GM21526 (cell line): Measurements from ENCODE around the gene LYST.
A peak's percentile ranks its signal among the peaks of the same experiment; 100 is the strongest.

Experiments used
- ATAC-seq: cut with Tn5 transposase; IDR thresholded peaks from one replicate; pipeline ENCODE4 v1.9.1; 2021; ENCODE audit warnings: moderate library complexity; ENCODE audit not compliant: unreplicated experiment, low FRiP score

LYST gene

DNA sequence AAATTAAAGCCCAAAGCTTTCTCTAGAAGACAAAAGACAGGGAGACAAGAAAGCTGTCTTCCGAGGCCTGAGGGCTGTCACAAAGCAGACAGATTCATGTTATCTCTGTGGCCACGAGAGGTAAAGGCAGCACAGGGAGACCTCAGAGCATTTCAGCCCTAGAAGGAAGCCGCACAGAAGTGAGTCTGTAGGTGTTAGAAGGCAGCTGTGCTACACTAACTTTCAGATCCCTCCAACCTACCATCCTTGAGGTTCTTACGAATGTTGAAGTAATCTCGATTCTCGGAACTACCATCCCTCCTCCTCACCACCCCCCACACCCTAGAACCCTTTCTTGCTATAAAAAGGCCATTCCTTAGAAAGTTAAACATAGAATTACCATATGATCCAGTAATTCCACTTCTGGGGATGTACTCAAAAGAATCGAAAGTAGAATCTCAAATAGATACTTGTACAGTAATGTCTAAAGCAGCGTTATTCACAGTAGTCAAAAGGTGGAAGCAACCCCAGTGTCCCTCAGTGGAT is 21.5 kb upstream of the LYST start:
- ATAC-seq = peak; percentile 97

DNA sequence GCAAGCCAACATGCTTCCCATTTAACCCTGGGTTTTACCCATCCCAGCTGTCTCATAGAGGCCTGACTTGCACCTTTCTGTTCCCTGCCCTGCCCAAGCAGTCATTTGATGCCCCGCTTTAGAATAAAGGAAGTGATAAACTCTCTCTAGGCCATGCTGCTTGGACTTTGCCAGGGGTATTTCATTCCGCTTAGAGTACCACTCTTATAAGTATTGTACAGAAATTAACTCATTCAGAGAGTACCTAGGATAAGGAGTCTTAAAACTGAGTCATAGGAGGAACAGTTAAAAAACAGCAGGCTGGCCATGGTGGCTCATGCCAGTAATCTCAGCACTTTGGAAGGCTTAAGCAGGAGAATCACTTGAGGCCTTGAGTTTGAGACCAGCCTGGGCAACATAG is 21.0 kb upstream of the LYST start:
- ATAC-seq = peak; percentile 12

DNA sequence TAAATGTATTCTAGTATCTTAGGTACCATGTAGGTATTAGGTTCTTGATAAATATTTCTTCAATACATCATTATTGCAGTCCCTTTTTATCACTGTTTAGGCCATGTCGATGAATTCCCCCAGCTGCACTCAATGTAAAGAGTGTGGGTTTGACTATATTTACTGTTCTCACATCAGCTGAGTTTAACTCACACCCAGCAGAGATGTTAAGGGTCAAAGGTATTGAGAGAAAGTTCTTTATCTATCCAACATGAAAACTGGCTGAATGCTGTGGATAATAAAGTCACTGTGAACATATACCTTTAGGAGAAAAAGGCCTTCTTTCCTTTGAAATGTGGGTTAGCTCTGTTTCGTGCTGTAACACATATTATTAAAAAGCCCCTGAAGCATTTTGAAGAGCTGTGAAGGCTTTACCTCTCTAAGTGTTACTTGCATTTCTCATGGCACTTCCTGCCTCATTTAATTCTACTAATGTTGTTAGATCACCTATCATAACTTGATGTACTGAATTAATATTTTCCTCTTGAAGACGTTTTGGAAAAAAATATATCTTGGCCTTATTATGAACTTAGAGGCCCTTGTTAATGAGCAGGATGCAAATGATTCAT is 19.1 kb upstream of the LYST start:
- no peak for ATAC-seq

DNA sequence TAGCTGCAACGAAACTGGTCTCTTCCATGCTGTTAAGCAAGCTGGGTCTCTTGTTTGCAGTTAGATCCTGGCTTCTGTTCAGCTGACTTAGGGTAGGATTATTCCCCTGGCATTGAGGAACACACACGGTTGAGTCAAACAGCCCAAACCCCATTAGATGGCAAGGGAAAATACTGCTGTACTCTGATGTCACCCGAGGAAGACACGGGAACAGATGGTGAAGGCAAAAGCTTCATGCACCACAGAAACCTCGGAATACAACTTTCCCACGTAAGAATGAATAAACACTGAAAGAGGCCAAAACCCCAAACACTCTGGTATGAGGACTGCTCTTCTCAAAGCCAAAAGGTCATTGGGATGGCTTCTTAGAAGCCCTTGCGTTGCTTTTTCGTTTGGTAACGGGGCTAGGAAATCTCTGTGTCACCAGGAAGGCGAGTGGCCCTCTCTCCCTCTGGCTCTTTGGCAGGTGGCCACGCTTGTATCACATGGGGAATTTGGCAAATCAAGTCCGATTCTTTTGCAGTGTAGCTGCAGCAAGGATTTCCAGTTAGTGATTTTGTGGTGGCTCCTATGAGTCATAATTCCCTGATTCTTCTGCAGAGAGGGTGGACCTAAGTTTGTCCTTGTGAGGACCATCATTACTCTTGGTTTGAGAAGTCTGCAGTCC is 16.7 kb upstream of the LYST start:
- ATAC-seq = no peak

DNA sequence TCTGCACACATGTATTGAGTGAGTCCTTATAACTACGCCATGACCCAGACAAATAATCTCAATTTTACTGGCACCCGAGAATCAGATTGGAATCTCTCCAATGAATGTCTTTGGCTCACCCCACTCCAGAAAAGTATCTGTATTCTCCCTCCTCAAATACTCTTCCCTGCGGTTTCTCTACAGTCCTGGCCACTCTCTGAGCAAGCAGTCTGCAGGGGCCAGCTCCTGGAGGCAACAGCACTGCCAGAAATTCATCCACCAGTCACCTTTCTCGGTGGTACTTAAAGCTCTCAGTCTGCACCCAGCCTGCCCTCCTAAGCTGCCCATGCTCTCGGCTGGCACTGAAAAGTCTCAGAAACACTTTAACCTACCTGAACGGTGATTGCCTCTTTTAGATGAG is 16.1 kb upstream of the LYST start:
- no peak for ATAC-seq

DNA sequence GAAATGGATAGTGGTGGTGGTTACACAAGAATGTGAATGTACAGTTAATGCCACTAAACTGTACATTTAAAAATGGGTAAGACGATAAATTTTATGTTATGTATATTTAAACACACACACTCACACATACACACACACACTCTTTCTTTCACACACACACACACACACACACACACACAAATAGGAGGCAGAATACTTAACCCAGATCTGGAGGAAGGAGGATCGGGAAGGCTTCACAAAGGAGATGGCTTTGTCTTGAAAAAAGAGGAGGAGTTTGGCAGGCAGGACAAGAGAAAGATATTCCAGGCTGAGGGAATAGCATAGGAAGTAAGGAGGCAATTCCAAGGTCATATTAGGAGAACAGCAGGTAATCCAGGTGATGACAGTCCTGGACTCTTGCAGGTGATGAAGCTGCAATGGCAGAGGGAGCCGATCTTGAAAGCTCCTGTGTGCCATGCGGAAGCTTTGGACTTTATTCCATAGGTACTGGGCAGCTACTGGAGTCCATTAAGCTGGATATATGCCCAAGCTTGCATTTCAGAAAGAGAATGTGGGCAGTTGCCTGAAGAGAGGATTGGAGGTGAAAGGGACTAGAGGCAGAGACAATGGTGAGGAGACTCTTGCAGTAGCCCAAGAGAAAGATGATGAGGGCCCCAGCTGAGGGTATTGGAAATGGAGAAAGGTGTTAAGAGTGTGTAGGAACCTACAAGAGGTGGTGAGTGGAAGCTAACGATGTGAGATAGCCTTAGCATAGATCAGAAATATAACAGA is 15.4 kb upstream of the LYST start:
- no peak for ATAC-seq

DNA sequence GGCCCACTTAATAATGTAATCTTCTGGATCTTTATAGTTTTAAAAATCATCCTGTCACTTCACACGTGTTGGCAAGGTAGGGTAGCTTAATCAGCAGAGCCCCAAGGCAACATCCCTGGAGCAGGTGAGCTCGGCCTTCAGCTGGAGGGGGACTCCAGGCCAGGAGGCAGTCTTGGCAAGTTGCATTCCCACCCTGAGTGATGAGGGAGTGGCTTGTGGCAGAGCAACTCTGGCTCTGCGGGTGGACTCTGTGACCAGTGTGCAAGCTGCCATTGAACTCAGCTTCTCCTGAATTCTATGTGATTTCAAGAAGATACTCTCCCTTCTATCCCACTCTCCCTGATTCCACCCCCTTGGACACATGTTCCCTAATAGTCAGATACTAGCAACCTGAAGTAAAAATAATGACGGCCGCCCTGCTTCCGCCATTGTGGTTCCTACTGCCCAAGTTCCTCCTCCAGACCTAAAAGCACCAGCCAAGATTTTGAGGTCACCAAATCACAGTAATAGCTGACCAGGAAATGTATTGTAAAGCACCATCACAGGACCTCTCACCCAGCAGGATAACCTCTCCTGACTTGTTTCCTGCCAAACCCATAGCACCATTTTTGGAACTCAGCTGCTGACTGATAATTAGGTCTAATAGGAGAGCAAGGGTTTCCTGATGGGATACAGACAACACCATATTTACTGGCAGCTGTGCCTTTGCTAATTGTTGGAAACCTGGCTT is 11.5 kb upstream of the LYST start:
- ATAC-seq = no peak

DNA sequence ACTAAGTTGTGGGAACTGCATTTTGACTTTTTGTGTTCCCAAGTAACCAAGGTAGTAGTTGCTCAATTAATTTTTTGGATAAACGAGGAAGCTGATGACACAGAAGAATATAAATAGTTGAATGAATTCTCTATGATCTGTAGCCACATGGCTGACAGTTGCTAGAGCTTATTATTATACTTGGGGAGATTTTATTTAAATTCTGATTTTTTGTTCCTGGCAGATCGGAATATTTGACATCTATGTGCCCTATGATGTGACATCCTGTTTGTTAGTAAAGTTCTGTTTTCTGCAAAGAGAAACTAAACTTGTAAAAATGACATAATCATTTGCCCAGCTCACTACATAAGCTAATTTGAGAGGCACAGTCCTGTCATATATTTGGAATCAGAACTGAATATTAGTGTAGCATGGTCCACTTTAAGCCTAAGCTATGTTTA is 9.7 kb upstream of the LYST start:
- ATAC-seq = no peak

DNA sequence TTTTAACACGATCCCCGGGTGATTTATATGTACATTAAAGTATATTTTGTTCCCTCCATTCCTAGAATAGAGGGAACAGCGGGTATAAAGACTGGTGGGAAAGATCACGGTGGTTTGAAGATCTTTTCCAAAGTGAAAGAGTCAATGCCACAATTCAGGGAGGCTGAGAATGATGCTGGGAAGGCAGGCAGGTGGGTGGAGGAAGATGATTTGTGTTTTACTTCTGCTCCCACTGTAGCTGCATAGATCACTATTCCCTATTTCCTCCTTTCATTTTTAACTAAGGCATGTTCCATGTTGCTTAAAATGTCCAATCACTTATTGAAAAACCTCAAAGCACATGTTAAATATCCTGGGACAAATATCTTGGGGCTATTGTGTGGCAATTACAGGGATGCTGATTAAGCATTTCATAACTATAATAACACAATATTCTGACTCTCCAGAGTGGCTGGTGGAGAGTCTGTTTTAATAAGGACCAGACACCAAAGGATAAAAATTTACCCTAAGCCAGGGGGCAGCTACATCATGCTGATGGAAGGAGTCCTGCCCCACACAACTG is 8.4 kb upstream of the LYST start:
- no peak for ATAC-seq

DNA sequence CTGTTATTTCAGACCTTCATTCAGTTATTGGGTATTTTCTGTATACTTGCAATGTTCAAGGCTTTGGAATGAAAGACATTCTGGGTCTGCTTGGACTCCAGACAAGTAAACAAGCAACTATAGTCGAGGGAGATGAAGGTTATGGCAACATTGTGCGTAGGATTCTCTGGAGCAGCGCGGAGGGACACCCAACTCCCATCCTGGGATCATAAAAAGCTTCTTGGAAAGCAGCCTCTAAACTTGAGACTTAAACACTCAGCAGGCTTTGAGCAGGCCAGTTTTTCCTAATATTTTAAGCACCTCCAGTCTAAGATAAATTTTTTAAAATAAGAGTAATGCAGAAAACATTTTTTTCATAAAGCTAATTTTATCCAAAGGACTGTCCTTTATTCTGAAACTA is 7.6 kb upstream of the LYST start:
- no peak for ATAC-seq

DNA sequence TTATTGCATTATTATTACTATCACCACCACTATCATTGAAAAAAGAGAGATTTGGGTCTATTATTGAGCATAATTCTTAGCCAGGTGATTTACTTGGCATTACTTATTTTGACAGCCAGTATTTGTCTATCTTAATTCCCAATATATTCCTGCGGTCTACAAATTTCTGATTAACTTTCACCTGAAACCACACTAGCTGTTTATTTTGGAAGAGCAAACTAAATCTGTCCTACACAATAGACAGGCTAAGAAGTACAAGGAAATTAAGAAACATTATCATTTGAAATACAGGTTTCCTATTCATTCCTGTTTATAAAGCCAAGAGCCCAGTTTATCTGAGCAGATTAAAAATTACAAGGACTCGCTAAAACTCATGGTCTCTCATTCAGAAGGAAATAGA is 6.9 kb upstream of the LYST start:
- no peak for ATAC-seq

DNA sequence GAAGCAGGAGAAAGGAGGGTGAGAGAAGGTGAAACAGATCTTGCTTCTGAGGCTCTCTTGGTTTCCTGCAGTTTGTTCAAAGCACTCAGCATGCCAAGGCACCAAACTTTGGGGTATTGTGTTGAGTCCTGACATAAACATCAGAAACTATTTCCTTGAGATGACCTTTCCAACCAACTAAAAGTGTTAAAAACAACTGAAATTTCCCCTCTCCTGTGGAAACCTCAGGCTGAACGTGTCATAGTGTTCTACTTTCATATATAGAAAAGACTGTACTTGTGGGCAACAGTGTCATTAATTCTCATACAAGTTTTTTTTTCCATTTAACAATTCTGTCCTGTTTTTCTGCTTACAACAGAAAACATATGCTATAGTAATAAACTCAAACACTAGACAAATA is 6.3 kb upstream of the LYST start:
- no peak for ATAC-seq

DNA sequence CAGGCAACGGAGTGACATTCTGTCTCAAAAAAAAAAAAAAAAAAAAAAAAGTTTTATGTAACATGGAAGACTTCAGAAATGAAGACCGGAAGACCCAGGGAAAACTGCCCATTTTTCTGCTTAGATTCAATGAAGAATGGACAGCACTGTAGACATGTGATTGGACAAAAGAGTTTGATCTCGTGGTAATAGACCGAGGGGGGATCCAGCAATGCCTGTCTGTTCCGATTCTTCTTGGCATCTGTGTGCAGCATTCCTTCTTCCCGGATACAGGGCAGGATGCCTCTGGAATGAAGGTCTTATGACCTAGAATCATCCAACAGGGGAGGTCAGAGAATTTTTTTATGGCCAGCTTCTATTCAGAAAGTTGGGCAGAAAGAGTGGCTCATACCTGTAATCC is 5.6 kb upstream of the LYST start:
- ATAC-seq = no peak

DNA sequence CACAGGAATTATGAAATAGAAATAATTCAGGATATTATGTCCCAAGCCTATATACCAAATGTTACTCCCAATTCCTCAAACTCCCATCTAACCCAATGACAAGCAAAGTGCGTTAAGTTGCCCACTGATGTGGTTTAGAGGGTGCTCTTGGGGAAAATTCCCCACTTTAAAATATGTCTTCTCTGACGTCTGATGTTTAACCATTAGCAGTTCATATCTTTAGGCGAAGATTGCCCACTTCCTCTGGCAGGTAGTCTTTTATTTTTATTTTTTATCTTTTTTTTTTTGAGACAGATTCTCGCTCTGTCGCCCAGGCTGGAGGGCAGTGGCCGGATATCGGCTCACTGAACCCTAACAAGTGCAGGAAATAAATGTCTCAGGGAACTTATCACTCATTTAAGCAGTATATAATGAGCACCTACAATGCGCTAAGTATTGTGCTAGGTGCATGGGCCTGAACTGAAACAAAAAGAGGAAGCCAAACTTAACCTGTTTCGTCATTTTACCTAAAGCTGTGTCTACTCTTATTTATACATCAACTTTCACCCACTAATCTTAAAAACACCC is 1.3 kb upstream of the LYST start:
- peak; percentile 28 for ATAC-seq

DNA sequence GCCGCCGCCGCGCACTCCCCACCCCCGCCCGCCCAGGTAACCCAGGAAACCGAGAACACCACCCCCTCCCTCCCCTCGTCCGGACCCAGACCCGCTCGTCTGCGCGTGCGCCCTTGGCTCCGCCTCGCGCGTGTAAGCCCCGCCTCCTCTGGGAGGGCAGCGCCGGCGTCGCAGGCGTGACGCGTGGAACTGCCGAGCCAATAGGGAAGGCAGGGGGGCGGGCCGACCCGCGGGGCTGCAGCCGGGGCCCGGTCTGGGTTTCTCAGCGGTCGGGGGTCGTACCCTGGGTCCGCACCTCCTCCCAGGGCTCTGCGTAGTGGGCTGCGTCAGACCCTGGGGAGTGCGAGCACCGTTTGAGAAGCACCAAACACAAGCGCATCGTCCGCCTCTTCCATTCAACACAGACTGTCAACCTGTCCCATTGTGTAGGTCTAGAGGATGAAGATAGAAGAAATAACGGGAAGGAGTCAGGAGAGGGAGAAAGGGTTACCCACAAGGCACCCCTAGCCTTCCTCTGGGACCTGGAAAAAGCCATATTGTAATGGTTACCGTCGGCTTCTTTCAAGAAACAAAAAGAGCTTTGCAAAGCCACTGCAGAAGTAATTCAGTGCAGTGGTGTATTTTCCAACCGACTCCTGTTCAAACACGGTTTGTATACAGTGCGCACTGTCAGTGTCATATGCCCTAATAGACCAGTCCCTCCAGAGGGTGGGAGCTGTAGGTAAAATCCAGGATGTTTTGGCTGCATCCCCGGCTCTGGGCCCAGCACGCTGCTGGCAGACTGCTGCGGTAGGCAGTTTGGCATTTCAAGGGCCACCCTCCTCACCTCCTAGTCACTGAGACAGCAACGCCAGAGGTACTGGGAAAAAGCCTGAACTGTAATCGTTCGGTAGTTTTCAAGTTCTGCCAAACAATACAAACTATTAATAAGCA is 473 bp upstream of the LYST start:
- ATAC-seq = peak; percentile 77

DNA sequence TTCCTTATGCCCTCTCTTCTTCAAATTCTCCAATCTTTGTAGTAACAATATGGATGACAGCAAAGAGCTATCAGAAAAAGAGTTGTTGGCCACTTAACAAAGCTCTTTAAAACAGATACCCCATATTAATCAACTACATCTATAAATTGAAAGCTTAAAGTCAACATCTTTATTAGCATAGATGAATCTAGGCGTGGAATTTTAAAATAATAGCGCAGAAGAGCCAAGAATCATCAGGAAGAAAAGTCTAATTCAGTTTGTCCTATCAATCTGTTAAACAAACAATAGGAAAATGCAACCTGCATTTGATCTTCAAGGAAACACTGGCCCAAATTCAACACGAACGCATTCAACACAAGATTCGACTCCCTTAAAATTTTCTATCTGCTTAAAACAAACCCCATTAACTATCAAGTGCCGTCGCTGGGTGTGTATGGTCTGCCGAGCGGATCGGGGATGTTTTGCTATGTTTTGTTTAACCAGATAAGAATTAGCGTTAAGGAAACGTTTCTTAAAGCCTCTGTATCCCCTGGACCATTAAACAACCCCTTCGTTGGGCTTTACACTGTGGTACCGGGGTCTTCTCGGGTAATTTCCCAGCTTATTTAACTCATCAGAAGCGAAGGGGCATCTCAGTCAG is 1.0 kb downstream of the LYST start:
- ATAC-seq = no peak

DNA sequence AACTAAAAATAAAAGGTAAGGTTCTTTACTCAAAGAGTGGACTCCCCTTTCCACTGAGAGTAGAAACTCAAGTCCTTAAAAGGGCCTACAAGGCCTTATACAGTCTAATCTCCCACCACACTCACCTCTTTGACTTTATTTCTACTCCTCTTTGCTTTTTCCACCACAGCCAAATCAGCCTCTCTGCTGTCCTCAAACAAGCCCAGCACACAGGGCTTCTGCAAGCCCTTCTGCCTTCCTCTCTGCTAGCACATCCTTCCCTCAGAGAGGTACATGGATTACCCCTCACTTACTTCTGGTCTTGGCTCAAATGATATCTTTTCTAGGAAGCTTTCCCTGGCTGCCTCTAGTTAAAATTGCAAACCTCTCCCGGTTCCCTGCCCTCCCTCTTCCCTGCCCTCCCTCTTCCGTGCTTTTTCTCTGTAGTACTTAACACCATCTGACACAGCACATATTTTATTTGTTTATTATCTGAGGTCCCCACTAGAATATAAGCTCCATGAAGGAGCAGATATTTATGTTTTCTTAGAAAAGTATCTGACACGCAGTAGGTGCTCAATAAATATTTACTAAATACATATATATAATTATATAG is 1.7 kb downstream of the LYST start:
- ATAC-seq = no peak

DNA sequence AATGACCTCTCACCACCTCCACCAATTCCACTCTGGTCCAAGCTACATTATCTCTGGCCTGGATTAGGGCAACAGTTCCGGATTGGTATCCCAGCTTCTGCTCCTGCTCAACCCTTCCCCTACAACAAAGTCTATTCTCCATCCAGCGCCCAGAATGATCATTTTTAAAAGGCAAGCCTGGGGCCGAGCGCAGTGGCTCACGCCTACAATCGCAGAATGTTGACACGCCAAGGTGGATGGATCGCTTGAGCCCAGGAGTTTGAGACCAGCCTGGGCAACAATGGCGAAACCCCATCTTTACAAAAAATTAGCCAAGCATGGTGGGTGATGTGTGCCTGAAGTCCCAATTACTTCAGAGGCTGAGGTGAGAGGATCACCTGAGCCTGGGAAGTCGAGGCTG is 2.2 kb downstream of the LYST start:
- no peak for ATAC-seq
